ENCODE results near the gene OPA3. TPM values are rescaled to one million over a fixed set of nuclear protein-coding genes. Genes with fewer than 3 reads are reported as not detected.

OPA3 gene
- total RNA-seq, 1 donor from 2014 or later, result 14.8 TPM

GRCh38 chr19:45613926-45614725, 29.5 kb upstream of the OPA3 start:
- no peak for TF ChIP-seq CTCF (conservative IDR thresholded peaks at IDR 0.05)
- no peak for DNase-seq (ENCODE audit: low read depth, low spot score)
- Mint-ChIP-seq H3K36me3 (ENCODE audit: low read depth) (peaks cover 6% of the 10 kb centered on the region), H3K27ac (ENCODE audit: unreplicated experiment) (no peak overlapping the region), H3K9me3 (peaks cover 4% of the 10 kb centered on the region), H3K4me3 (no peak overlapping the region), H3K27me3 (ENCODE audit: low read depth) (no peaks in the 10 kb centered on the region), H3K4me1 (peaks cover 9% of the 10 kb centered on the region)

- no peak for TF ChIP-seq CTCF (conservative IDR thresholded peaks at IDR 0.05)
- H3K36me3 Mint-ChIP-seq (ENCODE audit: low read depth), result peaks cover 13% of the 10 kb centered on the region
- H3K27ac Mint-ChIP-seq (ENCODE audit: unreplicated experiment), result peak overlapping the region; percentile 69
- no peaks in the 10 kb centered on the region for H3K9me3 Mint-ChIP-seq
- no peak overlapping the region for H3K4me3 Mint-ChIP-seq
- DNase-seq (ENCODE audit: low read depth, low spot score), result no peak
- peaks cover 8% of the 10 kb centered on the region for H3K4me1 Mint-ChIP-seq
- H3K27me3 Mint-ChIP-seq (ENCODE audit: low read depth), result peaks cover 4% of the 10 kb centered on the region
These were observed 24.3 kb upstream of the OPA3 start for GRCh38 chr19:45608948-45609347.

- Mint-ChIP-seq H3K27ac (ENCODE audit: unreplicated experiment) (peak overlapping the region; percentile 96), H3K36me3 (ENCODE audit: low read depth) (peaks cover 13% of the 10 kb centered on the region), H3K9me3 (no peaks in the 10 kb centered on the region), H3K27me3 (ENCODE audit: low read depth) (peaks cover 20% of the 10 kb centered on the region), H3K4me3 (peak overlapping the region; percentile 69), H3K4me1 (peaks cover 13% of the 10 kb centered on the region)
- DNase-seq (ENCODE audit: low read depth, low spot score), result peak; percentile 86
- TF ChIP-seq CTCF (conservative IDR thresholded peaks at IDR 0.05), result peak; percentile 83
These were observed 22.7 kb upstream of the OPA3 start for GRCh38 chr19:45607071-45608029.

GRCh38 chr19:45601524-45602374, 17.1 kb upstream of the OPA3 start, which contains the start of gene GPR4:
TSS of gene GPR4 (minus strand) at chr19:45602212. CDS start at chr19:45591866, 10,346 bp downstream.
- Mint-ChIP-seq H3K36me3 (ENCODE audit: low read depth) (no peaks in the 10 kb centered on the region), H3K9me3 (no peaks in the 10 kb centered on the region), H3K4me1 (peaks cover 33% of the 10 kb centered on the region), H3K4me3 (no peak within 1 kb of the TSS), H3K27ac (ENCODE audit: unreplicated experiment) (no peak within 1 kb of the TSS), H3K27me3 (ENCODE audit: low read depth) (peaks cover 72% of the 10 kb centered on the region)
- no peak for DNase-seq (ENCODE audit: low read depth, low spot score)
- no peak for TF ChIP-seq CTCF (conservative IDR thresholded peaks at IDR 0.05)

GRCh38 chr19:45601115-45601514, 16.5 kb upstream of the OPA3 start:
- H3K36me3 Mint-ChIP-seq (ENCODE audit: low read depth), result no peaks in the 10 kb centered on the region
- TF ChIP-seq CTCF (conservative IDR thresholded peaks at IDR 0.05), result no peak
- DNase-seq (ENCODE audit: low read depth, low spot score), result no peak
- H3K9me3 Mint-ChIP-seq, result no peaks in the 10 kb centered on the region
- H3K27ac Mint-ChIP-seq (ENCODE audit: unreplicated experiment), result no peak overlapping the region
- no peak overlapping the region for H3K4me3 Mint-ChIP-seq
- peaks cover 32% of the 10 kb centered on the region for H3K4me1 Mint-ChIP-seq
- peaks cover 78% of the 10 kb centered on the region for H3K27me3 Mint-ChIP-seq (ENCODE audit: low read depth)

Measured in neural crest cell (in vitro differentiated cells).